Measurements from ENCODE around the gene ZWINT. TPM values are rescaled to one million over a fixed set of nuclear protein-coding genes. Genes with fewer than 3 reads are reported as not detected.
A peak's percentile ranks its signal among the peaks of the same experiment; 100 is the strongest.

The ZWINT gene
- total RNA-seq, 1 donor from 2014 or later: 12.8 TPM

DNA sequence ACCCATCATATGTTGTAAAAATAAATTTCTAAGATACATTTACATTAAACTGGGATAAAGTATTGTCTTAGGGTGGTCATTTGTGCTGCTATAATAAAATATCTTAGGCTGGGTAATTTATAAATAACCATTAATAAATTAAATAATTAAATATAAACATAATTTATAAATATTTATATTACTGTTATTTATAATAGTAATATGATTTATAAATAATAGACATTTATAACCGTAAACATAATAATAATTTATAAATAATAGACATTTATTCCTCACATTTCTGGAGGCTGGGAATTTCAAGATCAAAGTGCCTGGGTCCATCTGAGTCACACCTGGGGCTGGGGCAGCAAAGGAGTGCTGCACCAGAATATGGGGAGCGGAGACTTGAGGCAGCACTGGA lies 31.1 kb downstream of the ZWINT start:
- no peak overlapping the region for H3K27ac ChIP-seq (ENCODE audit: low read depth, low read length)
- no peak overlapping the region for H3K4me3 ChIP-seq (ENCODE audit: insufficient read depth, low read depth, low read length)
- TF ChIP-seq, protein P1, sequence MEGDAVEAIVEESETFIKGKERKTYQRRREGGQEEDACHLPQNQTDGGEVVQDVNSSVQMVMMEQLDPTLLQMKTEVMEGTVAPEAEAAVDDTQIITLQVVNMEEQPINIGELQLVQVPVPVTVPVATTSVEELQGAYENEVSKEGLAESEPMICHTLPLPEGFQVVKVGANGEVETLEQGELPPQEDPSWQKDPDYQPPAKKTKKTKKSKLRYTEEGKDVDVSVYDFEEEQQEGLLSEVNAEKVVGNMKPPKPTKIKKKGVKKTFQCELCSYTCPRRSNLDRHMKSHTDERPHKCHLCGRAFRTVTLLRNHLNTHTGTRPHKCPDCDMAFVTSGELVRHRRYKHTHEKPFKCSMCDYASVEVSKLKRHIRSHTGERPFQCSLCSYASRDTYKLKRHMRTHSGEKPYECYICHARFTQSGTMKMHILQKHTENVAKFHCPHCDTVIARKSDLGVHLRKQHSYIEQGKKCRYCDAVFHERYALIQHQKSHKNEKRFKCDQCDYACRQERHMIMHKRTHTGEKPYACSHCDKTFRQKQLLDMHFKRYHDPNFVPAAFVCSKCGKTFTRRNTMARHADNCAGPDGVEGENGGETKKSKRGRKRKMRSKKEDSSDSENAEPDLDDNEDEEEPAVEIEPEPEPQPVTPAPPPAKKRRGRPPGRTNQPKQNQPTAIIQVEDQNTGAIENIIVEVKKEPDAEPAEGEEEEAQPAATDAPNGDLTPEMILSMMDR (IDR thresholded peaks at IDR 0.05; ENCODE audit: insufficient read depth, low read depth, low read length): no peak
- no peak for TF ChIP-seq EZH2 (IDR thresholded peaks at IDR 0.05; ENCODE audit: insufficient read depth, low read length)
- Mint-ChIP-seq H3K27me3 (ENCODE audit: low read depth, unreplicated experiment) (peaks cover 2% of the 10 kb centered on the region), H3K4me1 (ENCODE audit: low read depth, unreplicated experiment) (no peaks in the 10 kb centered on the region), H3K36me3 (ENCODE audit: low read depth, unreplicated experiment) (no peaks in the 10 kb centered on the region), H3K4me3 (ENCODE audit: unreplicated experiment) (no peak overlapping the region), H3K27ac (ENCODE audit: unreplicated experiment) (no peak overlapping the region), H3K9me3 (ENCODE audit: unreplicated experiment) (no peaks in the 10 kb centered on the region)
- no peaks in the 10 kb centered on the region for H3K27me3 ChIP-seq (ENCODE audit: insufficient read depth, low read length)
- H3K4me2 ChIP-seq (ENCODE audit: low read length): no peak overlapping the region
- no peak for FAIRE-seq
- no peak overlapping the region for H3K9ac ChIP-seq (ENCODE audit: low read length)
- H2AFZ ChIP-seq (ENCODE audit: low read depth, low read length): no peak overlapping the region
- H3K36me3 ChIP-seq (ENCODE audit: insufficient read depth, low read length): no peaks in the 10 kb centered on the region
- DNase-seq (ENCODE audit: low read depth): no peak
- no peaks in the 10 kb centered on the region for H3K4me1 ChIP-seq (ENCODE audit: insufficient read depth, low read length)
- H4K20me1 ChIP-seq (ENCODE audit: insufficient read depth, low read length): no peaks in the 10 kb centered on the region
- H3K79me2 ChIP-seq (ENCODE audit: insufficient read depth, low read length): no peaks in the 10 kb centered on the region
- no peaks in the 10 kb centered on the region for H3K9me3 ChIP-seq (ENCODE audit: insufficient read depth, low read depth, low read length)

DNA sequence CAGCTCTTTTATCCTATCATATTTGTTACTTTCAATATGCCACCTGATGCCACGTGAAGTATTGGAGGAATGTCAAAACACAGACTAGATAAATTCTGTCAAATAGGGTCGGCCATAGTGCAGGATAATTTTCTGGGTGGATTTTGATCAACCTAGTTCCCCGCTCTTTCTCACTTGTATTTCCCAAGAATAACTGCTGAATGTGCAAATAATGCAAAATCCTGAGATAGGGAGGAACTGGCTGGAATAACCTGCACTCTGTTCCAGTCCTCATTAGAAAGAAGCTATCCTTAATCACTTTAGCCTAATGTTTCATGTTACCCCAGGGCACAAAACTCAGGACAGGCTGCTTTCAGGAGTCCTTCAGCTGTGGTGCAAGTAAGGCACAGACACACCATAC lies 33.9 kb downstream of the ZWINT start:
- Histone ChIP-seq H3K27ac (ENCODE audit: low read depth, low read length) (no peak overlapping the region), H3K4me2 (ENCODE audit: low read length) (no peak overlapping the region), H3K4me1 (ENCODE audit: insufficient read depth, low read length) (no peaks in the 10 kb centered on the region), H3K9ac (ENCODE audit: low read length) (no peak overlapping the region), H3K9me3 (ENCODE audit: insufficient read depth, low read depth, low read length) (no peaks in the 10 kb centered on the region), H3K79me2 (ENCODE audit: insufficient read depth, low read length) (no peaks in the 10 kb centered on the region), H3K27me3 (ENCODE audit: insufficient read depth, low read length) (no peaks in the 10 kb centered on the region), H2AFZ (ENCODE audit: low read depth, low read length) (no peak overlapping the region), H4K20me1 (ENCODE audit: insufficient read depth, low read length) (no peaks in the 10 kb centered on the region), H3K36me3 (ENCODE audit: insufficient read depth, low read length) (no peaks in the 10 kb centered on the region), H3K4me3 (ENCODE audit: insufficient read depth, low read depth, low read length) (no peak overlapping the region)
- Mint-ChIP-seq H3K27me3 (ENCODE audit: low read depth, unreplicated experiment) (peaks cover 2% of the 10 kb centered on the region), H3K36me3 (ENCODE audit: low read depth, unreplicated experiment) (no peaks in the 10 kb centered on the region), H3K27ac (ENCODE audit: unreplicated experiment) (no peak overlapping the region), H3K9me3 (ENCODE audit: unreplicated experiment) (no peaks in the 10 kb centered on the region), H3K4me1 (ENCODE audit: low read depth, unreplicated experiment) (no peaks in the 10 kb centered on the region), H3K4me3 (ENCODE audit: unreplicated experiment) (no peak overlapping the region)
- TF ChIP-seq, protein P1 (IDR thresholded peaks at IDR 0.05; ENCODE audit: insufficient read depth, low read depth, low read length): no peak
- TF ChIP-seq EZH2 (IDR thresholded peaks at IDR 0.05; ENCODE audit: insufficient read depth, low read length): no peak
- FAIRE-seq (no peak), DNase-seq (ENCODE audit: low read depth) (no peak)

DNA sequence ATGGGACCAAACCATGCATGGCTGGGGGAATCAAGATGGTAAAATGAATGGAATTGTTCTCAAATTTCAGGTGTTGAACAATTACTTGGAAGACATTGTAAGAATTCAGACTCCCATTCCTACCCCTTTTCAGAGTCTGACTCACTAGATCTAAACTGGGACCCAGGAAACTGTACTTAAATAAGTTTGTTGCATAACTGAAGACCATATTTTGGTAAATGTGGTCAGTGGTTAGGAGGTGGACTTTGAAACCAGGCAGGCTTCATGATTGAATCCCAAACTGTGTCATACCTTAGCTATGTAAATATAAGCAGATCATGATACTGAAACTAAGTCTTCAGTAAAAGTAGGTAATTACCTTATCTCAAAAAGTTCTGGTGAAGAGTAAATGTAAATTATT lies 41.7 kb downstream of the ZWINT start:
- FAIRE-seq: no peak
- H3K9me3 ChIP-seq (ENCODE audit: insufficient read depth, low read depth, low read length): no peaks in the 10 kb centered on the region
- no peaks in the 10 kb centered on the region for H3K79me2 ChIP-seq (ENCODE audit: insufficient read depth, low read length)
- H3K27me3 Mint-ChIP-seq (ENCODE audit: low read depth, unreplicated experiment): no peaks in the 10 kb centered on the region
- DNase-seq (ENCODE audit: low read depth): peak; percentile 53
- H2AFZ ChIP-seq (ENCODE audit: low read depth, low read length): no peak overlapping the region
- TF ChIP-seq, protein P1 (IDR thresholded peaks at IDR 0.05; ENCODE audit: insufficient read depth, low read depth, low read length): no peak
- TF ChIP-seq EZH2 (IDR thresholded peaks at IDR 0.05; ENCODE audit: insufficient read depth, low read length): no peak
- no peaks in the 10 kb centered on the region for H3K27me3 ChIP-seq (ENCODE audit: insufficient read depth, low read length)
- H3K27ac Mint-ChIP-seq (ENCODE audit: unreplicated experiment): no peak overlapping the region
- no peaks in the 10 kb centered on the region for H4K20me1 ChIP-seq (ENCODE audit: insufficient read depth, low read length)
- no peak overlapping the region for H3K4me2 ChIP-seq (ENCODE audit: low read length)
- no peak overlapping the region for H3K4me3 ChIP-seq (ENCODE audit: insufficient read depth, low read depth, low read length)
- H3K27ac ChIP-seq (ENCODE audit: low read depth, low read length): no peak overlapping the region
- H3K36me3 Mint-ChIP-seq (ENCODE audit: low read depth, unreplicated experiment): no peaks in the 10 kb centered on the region
- no peaks in the 10 kb centered on the region for H3K36me3 ChIP-seq (ENCODE audit: insufficient read depth, low read length)
- no peak overlapping the region for H3K4me3 Mint-ChIP-seq (ENCODE audit: unreplicated experiment)
- H3K9ac ChIP-seq (ENCODE audit: low read length): no peak overlapping the region
- peaks cover 7% of the 10 kb centered on the region for H3K4me1 Mint-ChIP-seq (ENCODE audit: low read depth, unreplicated experiment)
- H3K4me1 ChIP-seq (ENCODE audit: insufficient read depth, low read length): no peaks in the 10 kb centered on the region
- peaks cover 2% of the 10 kb centered on the region for H3K9me3 Mint-ChIP-seq (ENCODE audit: unreplicated experiment)

Measured in astrocyte (in vitro differentiated cells and primary cell).